Measurements from ENCODE around the gene GRIK2.
A peak's percentile ranks its signal among the peaks of the same experiment; 100 is the strongest.

GRIK2 gene

GRCh38 chr6:101777646-101778045, 384.1 kb downstream of the GRIK2 start:
- DNase-seq (ENCODE audit: low spot score), result no peak
- no peak for FAIRE-seq

- peak; percentile 83 for FAIRE-seq
- peak; percentile 57 for DNase-seq (ENCODE audit: low spot score)
These were observed 385.7 kb downstream of the GRIK2 start for GRCh38 chr6:101779051-101779844.

GRCh38 chr6:101783287-101783686, 389.8 kb downstream of the GRIK2 start:
- no peak for FAIRE-seq

GRCh38 chr6:101784094-101784493, 390.6 kb downstream of the GRIK2 start:
- FAIRE-seq, result no peak

More at GRCh38 chr6:101783287-101783686, 389.8 kb downstream of the GRIK2 start:
- no peak for DNase-seq (ENCODE audit: low spot score)

GRCh38 chr6:101799531-101799930, 406.0 kb downstream of the GRIK2 start:
- FAIRE-seq (no peak), DNase-seq (ENCODE audit: low spot score) (no peak)

More at GRCh38 chr6:101784094-101784493, 390.6 kb downstream of the GRIK2 start:
- no peak for DNase-seq (ENCODE audit: low spot score)

DNA sequence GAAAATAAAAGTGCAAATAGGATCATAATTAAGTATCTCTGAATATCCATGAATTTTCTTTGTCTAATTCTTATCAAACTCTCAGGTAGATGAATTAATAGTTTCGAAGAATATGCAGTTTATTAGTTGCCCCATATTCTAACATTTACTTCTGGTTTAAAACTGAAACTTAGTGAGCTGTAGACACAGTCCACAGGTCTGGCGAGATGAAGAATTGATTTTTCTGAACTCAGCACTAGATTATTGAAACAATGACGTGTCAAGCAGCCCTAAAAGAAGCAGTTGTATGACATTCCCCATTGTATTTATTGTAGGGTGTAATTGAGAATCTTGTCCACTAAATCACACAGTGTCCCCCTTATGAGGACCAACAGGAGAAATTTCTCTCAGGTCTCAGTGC, 407.1 kb downstream of the GRIK2 start:
- FAIRE-seq, result no peak

DNA sequence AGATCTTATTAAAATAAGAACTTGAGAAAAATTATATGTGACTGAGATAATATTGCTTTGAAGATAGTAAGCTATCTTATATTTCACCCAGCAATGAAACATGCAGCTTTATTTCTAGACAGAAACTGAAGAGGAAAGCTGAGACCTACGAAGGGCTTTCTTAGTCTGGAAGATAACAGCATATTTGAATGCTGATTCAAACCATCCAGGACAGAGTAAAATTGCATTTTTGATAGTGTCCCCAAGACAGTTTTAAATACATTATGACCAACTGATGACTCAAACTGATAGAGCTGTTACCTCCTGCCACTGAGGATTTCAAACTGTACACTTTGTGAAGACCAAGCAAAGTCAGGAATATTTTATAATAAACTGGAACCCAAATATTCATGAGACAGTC, 409.6 kb downstream of the GRIK2 start:
- peak; percentile 67 for DNase-seq (ENCODE audit: low spot score)
- peak; percentile 77 for FAIRE-seq

More for the DNA sequence above, 407.1 kb downstream of the GRIK2 start:
- DNase-seq (ENCODE audit: low spot score), result no peak

DNA sequence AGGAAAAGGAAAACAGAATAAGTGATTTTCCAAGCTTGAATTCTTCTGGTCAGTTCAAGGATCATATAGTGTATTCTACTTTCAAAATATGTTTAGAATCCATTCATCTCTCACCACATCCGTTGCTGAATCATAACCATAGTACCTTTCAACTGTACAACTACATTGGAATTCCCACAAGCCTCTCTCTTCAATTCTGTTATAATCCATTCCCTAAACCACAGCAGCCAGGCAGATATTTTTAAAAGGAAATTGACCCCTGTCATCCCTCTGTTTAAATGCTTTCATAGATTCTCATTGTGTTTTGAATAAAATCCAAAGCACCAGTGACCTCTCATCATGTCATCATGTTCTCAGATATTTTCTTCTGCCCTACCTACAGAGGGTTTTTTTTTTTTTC, 412.7 kb downstream of the GRIK2 start:
- FAIRE-seq (peak; percentile 95), DNase-seq (ENCODE audit: low spot score) (peak; percentile 93)

DNA sequence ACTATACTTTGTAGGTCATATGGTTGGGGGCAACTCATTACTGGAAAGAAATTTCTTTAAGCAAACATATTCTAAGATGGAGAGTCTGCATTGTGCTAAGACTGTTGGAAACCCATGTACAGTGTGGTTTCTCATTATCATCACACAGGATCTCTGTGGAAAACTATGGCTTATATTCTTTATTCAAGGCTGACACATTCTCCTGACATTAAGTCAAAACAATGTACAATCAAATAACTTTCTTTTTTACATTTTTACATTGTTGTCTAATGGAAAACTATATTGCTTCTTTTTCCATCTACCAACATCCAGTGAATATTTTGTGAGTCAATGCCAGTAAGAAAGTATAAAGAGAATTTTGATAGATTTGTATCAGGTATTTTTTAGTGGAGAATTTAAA, 417.6 kb downstream of the GRIK2 start:
- FAIRE-seq, result no peak
- no peak for DNase-seq (ENCODE audit: low spot score)

GRCh38 chr6:101816716-101817115, 423.2 kb downstream of the GRIK2 start:
- FAIRE-seq (no peak), DNase-seq (ENCODE audit: low spot score) (no peak)

DNA sequence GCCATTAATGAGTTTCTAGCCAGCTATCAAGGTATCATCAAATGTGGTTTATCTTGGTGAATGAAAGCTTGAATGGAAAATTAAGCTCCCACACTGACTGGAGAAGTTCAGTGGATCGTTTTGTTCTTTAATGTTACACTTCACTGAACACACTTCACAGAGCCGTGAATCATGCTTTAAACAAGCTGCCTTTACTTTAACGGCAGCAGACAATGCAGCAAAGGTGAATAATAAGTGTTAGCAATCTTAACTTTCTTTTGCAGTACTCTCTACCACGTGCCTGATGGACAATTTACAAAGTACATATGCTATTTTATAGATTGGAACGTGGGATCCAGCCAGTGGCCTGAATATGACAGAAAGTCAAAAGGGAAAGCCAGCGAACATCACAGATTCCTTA, 424.5 kb downstream of the GRIK2 start:
- peak; percentile 93 for FAIRE-seq
- peak; percentile 55 for DNase-seq (ENCODE audit: low spot score)

DNA sequence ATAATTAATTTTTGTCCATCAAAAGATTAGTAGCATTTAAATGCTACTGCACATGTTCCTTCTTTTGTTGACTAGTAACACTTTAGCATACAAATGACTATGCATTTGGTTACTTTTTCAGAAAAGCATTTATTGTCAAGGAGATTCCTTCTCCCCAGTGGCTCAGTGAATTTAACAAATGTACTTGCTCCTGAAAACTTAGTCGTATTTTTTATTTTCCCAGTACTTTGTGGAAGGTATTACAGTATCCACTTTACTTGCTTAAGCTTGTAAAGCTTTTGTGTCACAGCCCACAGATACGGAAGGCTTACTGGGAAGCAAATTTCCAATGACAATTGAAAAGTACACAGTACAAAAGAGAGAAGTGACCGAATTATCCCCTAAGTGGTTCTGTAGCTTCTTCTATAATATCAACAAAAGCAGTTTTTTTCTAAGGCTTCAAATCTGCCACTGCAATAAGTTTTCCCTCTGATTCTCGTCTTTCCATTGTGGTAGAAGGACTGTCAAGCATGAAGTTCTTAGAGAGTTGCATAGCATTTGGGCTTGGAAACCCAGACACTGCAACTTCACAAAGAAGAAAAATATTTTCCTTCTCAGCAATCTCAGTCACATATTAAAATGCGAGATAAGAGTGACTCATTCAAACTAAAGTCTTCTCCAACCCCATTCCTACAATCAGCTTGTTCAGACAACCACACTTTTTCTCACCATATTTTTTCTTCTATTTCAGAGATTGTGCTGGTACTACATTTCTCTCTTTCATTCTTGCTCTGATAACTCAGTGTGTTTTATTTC, 431.2 kb downstream of the GRIK2 start:
- FAIRE-seq (peak; percentile 33), DNase-seq (ENCODE audit: low spot score) (peak; percentile 25)

- no peak for DNase-seq (ENCODE audit: low spot score)
- FAIRE-seq, result no peak
These were observed 432.8 kb downstream of the GRIK2 start for GRCh38 chr6:101826269-101826668.

DNA sequence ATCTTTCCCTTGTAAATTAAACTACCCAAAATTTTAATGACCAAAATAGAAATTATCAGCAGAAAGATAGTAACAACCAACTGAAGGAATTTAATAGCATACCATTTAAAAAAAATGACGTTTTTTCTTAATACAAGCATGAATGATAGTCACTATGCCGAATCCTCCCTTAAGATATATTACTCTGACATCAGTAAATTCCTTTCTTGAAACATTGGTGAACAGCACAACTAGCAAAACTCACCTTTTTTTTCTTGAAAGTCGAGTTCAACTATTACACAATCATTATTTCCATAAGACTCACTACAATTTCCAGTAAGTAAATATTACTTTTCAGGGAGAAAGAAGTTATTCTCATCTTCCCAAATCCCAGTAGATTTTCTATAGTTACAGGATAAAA, 433.2 kb downstream of the GRIK2 start:
- DNase-seq (ENCODE audit: low spot score), result no peak
- FAIRE-seq, result no peak

DNA sequence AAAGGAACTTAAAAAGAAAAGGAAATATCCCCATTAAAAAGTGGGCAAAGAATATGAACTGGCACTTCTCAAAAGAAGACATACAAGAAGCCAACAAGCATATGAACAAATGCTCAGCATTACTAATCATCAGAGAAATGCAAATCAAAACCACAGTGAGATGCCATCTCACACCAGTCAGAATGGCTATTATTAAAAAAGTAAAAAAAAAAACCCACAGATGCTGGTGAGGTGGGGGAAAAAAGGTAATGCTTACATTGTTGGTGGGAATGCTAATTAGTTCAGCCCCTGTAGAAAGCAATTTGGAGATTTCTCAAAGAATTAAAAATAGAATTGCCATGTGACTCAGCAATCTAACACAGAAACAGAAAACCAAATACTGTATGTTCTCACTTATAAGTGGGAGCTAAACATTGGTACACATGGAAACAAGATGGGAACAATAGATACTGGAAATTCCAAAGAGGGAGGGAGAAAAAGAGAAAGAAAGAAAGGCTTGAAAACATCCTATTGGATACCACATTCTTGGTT, 437.1 kb downstream of the GRIK2 start:
- FAIRE-seq, result peak; percentile 46
- DNase-seq (ENCODE audit: low spot score), result peak; percentile 63

- no peak for DNase-seq (ENCODE audit: low spot score)
- FAIRE-seq, result no peak
These were observed 438.9 kb downstream of the GRIK2 start for GRCh38 chr6:101832371-101832770.

GRCh38 chr6:101840100-101840499, 446.6 kb downstream of the GRIK2 start:
- FAIRE-seq (no peak), DNase-seq (ENCODE audit: low spot score) (no peak)

- DNase-seq (ENCODE audit: low spot score) (no peak), FAIRE-seq (no peak)
These were observed 451.7 kb downstream of the GRIK2 start for GRCh38 chr6:101845172-101845571.

- DNase-seq (ENCODE audit: low spot score) (no peak), FAIRE-seq (no peak)
These were observed 452.1 kb downstream of the GRIK2 start for GRCh38 chr6:101845621-101846020.

DNA sequence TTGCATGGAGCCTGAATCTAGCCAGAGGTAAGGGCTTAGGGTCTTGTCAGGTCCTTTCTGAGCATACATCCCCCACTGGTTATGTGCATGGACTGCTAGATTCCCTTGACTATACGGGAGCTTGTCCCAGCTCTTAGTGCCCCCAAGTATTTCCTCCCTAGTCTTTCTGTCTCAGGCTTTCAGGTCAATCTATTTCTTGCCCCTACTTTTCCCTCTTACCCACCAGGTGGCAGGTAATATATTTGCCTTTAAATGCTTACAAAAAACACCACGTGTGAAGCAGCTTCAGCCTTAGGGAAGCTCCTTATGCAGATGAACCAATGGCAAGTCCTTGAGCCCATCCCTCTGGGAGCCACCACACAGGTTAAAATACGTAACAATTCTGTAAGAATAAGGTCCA, 454.2 kb downstream of the GRIK2 start:
- FAIRE-seq (no peak), DNase-seq (ENCODE audit: low spot score) (no peak)

GRCh38 chr6:101851911-101852310, 458.4 kb downstream of the GRIK2 start:
- FAIRE-seq, result no peak

More at GRCh38 chr6:101851911-101852310, 458.4 kb downstream of the GRIK2 start:
- no peak for DNase-seq (ENCODE audit: low spot score)
